GM12878 (cell line): ENCODE results near the gene ADGRD1. TPM values are rescaled to one million over a fixed set of nuclear protein-coding genes. Genes with fewer than 3 reads are reported as not detected.

ENCODE experiments used
- ATAC-seq: fragments of 200-7000 bp; cut with Tn5 transposase; 3 replicates; pipeline ENCODE4 v1.9.1; 2020; ENCODE audit warnings: mild to moderate bottlenecking, moderate library complexity
- BruUV-seq: library from RNA; stranded (reverse); fragments of 400-500 nt; replicated peaks from 2 replicates; lab custom pipeline; 2021; lab: Mats Ljungman, UMichigan
- CTCF ChIA-PET: fragments of 300-600 bp; sonication (Branson Sonifier 250); formaldehyde crosslinking; extraction: SDS; loops from one replicate; lab custom pipeline; 2021; ENCODE audit warnings: inconsistent platforms; lab: Yijun Ruan, JAX
- POLR2A ChIA-PET: fragments of 350-600 bp; formaldehyde crosslinking; extraction: SDS; loops from one replicate; lab custom pipeline; 2021; ENCODE audit warnings: inconsistent platforms; lab: Charles Lee
- RAD21 ChIA-PET: fragments of 300-600 bp; sonication (Branson Sonifier 250); formaldehyde crosslinking; loops from one replicate; lab custom pipeline; 2023; ENCODE audit warnings: antibody characterized with exemption; ENCODE audit not compliant: unreplicated experiment; lab: Charles Lee
- SMC1A ChIA-PET: fragments of 300-600 bp; sonication (Branson Sonifier 250); formaldehyde crosslinking; loops from one replicate; lab custom pipeline; 2023; ENCODE audit not compliant: unreplicated experiment, uncharacterized antibody; lab: Charles Lee
- DNase-seq: peaks from one replicate; pipeline ENCODE4 v3.0.0-alpha.2; 2011; ENCODE audit warnings: low read depth, low spot score
- FAIRE-seq: peaks from 3 replicates; lab custom pipeline; 2011; peaks lifted over from hg19 to GRCh38; lab: Jason Lieb, UNC
- H2AFZ ChIP-seq: 2 replicates; pipeline ENCODE4 v1.6.0; 2011; ENCODE audit warnings: low read depth, low read length, control low read depth; ENCODE audit not compliant: control insufficient read depth
- H3K27ac ChIP-seq: 2 replicates; pipeline ENCODE4 v1.5.1; 2011; ENCODE audit warnings: control low read depth; ENCODE audit not compliant: control insufficient read depth, insufficient read depth
- H3K27me3 ChIP-seq, 2 experiments: replicated peaks in 1 of 2; 2 replicates each; pipeline versions ENCODE4 v1.6.0 to v1.6.1; 2011; ENCODE audit warnings: low read length in 1 of 2; ENCODE audit not compliant: control insufficient read depth in 2 of 2, insufficient read depth in 2 of 2
- H3K36me3 ChIP-seq, 2 experiments: 2 replicates each; pipeline ENCODE4 v1.5.1; 2011; ENCODE audit warnings: low read length in 1 of 2; ENCODE audit not compliant: control insufficient read depth in 2 of 2, insufficient read depth in 2 of 2
- H3K4me1 ChIP-seq: 2 replicates; pipeline ENCODE4 v1.6.1; 2011; ENCODE audit warnings: mild to moderate bottlenecking, low read length, moderate library complexity, mixed read lengths; ENCODE audit not compliant: control insufficient read depth, insufficient read depth
- H3K4me2 ChIP-seq: 2 replicates; pipeline ENCODE4 v1.6.0; 2011; ENCODE audit warnings: control low read depth; ENCODE audit not compliant: control insufficient read depth, insufficient read depth
- H3K4me3 ChIP-seq: fragments of 200-600 bp; sonication (generic); 2 replicates; pipeline ENCODE4 v1.5.1; 2016
- H3K79me2 ChIP-seq: 2 replicates; pipeline ENCODE4 v1.6.0; 2011; ENCODE audit warnings: low read length; ENCODE audit not compliant: control insufficient read depth, insufficient read depth
- H3K9ac ChIP-seq: 2 replicates; pipeline ENCODE4 v1.8.0; 2011; ENCODE audit warnings: low read length, control low read depth, mixed read lengths; ENCODE audit not compliant: control insufficient read depth, insufficient read depth
- H3K9me3 ChIP-seq: replicated peaks from 3 replicates; pipeline ENCODE4 v1.5.1; 2011; ENCODE audit warnings: mild to moderate bottlenecking, low read length; ENCODE audit not compliant: control insufficient read depth, insufficient read depth
- H4K20me1 ChIP-seq: 2 replicates; pipeline ENCODE4 v1.6.0; 2011; ENCODE audit not compliant: control insufficient read depth, insufficient read depth
- ATF7 ChIP-seq: fragments of 450-650 bp; IDR thresholded peaks from 2 replicates; pipeline ENCODE4 v1.6.1; 2016; ENCODE audit warnings: low read depth, mild to moderate bottlenecking
- BMI1 ChIP-seq: fragments of 450-650 bp; IDR thresholded peaks from 2 replicates; pipeline ENCODE4 v1.6.1; 2016; ENCODE audit warnings: mild to moderate bottlenecking, moderate library complexity, borderline replicate concordance
- EED ChIP-seq: sonication (generic); IDR thresholded peaks from 2 replicates; pipeline ENCODE4 v1.6.1; 2016; ENCODE audit warnings: antibody characterized with exemption, low read depth
- JUNB ChIP-seq: IDR thresholded peaks from 2 replicates; pipeline ENCODE4 v1.6.1; 2016; ENCODE audit warnings: antibody characterized with exemption, mild to moderate bottlenecking
- MEF2B ChIP-seq: fragments of 450-650 bp; IDR thresholded peaks from 2 replicates; pipeline ENCODE4 v1.6.1; 2018; ENCODE audit warnings: mild to moderate bottlenecking, moderate library complexity; ENCODE audit not compliant: partially characterized antibody, poor library complexity, severe bottlenecking
- POLR2A ChIP-seq: IDR thresholded peaks from 2 replicates; pipeline ENCODE4 v1.6.1; 2011; ENCODE audit warnings: low read depth, mild to moderate bottlenecking, low read length
- RAD51 ChIP-seq: fragments of 450-650 bp; IDR thresholded peaks from 2 replicates; pipeline ENCODE4 v1.6.1; 2016; ENCODE audit warnings: moderate library complexity, mild to moderate bottlenecking, inconsistent platforms
- RUNX3 ChIP-seq: IDR thresholded peaks from 2 replicates; pipeline ENCODE4 v1.6.1; 2012; ENCODE audit warnings: low read length, inconsistent platforms
- SREBF2 ChIP-seq: IDR thresholded peaks from 2 replicates; pipeline ENCODE4 v1.6.1; 2012; ENCODE audit warnings: mild to moderate bottlenecking, low read length
- TAF1 ChIP-seq: IDR thresholded peaks from 2 replicates; pipeline ENCODE4 v1.6.1; 2011; ENCODE audit warnings: mild to moderate bottlenecking, low read depth, low read length, borderline replicate concordance
- TBL1XR1 ChIP-seq: IDR thresholded peaks from 2 replicates; pipeline ENCODE4 v1.6.1; 2012; ENCODE audit warnings: low read depth, low read length, improper control_type of control experiment
- TCF7 ChIP-seq: IDR thresholded peaks from 2 replicates; pipeline ENCODE4 v1.6.1; 2014; ENCODE audit warnings: antibody characterized with exemption, borderline replicate concordance
- WGBS: methylation state at CpG from one replicate; pipeline ENCODE4 v1.1.6; 2016; ENCODE audit warnings: low lambda C conversion rate; ENCODE audit not compliant: insufficient replicate concordance, insufficient coverage; ENCODE audit errors: missing lambda C conversion rate; 5-methylcytosine and 5-hydroxymethylcytosine counted together
- in situ Hi-C: fragments of 300-500 bp; cut with MboI; formaldehyde crosslinking; loops from 9 replicates; pipeline ENCODE4 v1.14.3; 2018; ENCODE audit warnings: mixed read lengths
- intact Hi-C: fragments of 100-400 bp; cut with micrococcal nuclease; formaldehyde crosslinking; loops from one replicate; pipeline ENCODE4 v1.14.2; 2022; ENCODE audit not compliant: unreplicated experiment
- polyA plus RNA-seq, 11 experiments: library from polyadenylated mRNA; depleted of rRNA in 4 of 11; unstranded in 6 of 11; stranded (reverse) in 5 of 11; fragments of >200 nt; fragmentation: Nextera tagmentation in 4 of 11; fragmentation: Illumina TruSeq in 1 of 11; extraction: Ambion mirVana in 4 of 11; extraction: Trizol in 1 of 11; gene quantifications; 1 replicate in 1 of 11; 2 replicates in 10 of 11; pipeline versions ENCODE4 v1.2.1 to v1.2.3, GENCODE V29; 2011 to 2016; ENCODE audit warnings: inconsistent platforms in 2 of 11, missing spikeins in 2 of 11, low read depth in 1 of 11
- total RNA-seq, 4 experiments: library from RNA; depleted of rRNA in 3 of 4; stranded (reverse); fragments of >200 nt in 3 of 4; fragmentation: Illumina TruSeq in 1 of 4; extraction: Trizol in 1 of 4; gene quantifications; 2 replicates each; pipeline versions ENCODE4 v1.2.1 to v1.2.3, GENCODE V29; 2013 to 2021
- TF ChIP-seq, protein P1 (sequence below), 3 experiments: IDR thresholded peaks in 2 of 3; conservative IDR thresholded peaks in 1 of 3; 2 replicates each; pipeline ENCODE4 v1.5.1; 2011; ENCODE audit warnings: low read depth in 3 of 3, low read length in 3 of 3, mild to moderate bottlenecking in 3 of 3, control low read depth in 2 of 3, moderate library complexity in 2 of 3, inconsistent platforms in 1 of 3, mixed read lengths in 1 of 3; ENCODE audit not compliant: control insufficient read depth in 2 of 3, insufficient read depth in 1 of 3; ENCODE audit errors: extremely low read depth in 1 of 3
- TF ChIP-seq, protein P2 (sequence below): IDR thresholded peaks from 2 replicates; pipeline ENCODE4 v1.6.1; 2012; ENCODE audit warnings: low read depth, low read length, improper control_type of control experiment
- TF ChIP-seq, protein P3 (sequence below): fragments of 450-650 bp; IDR thresholded peaks from 2 replicates; pipeline ENCODE4 v1.6.1; 2017; ENCODE audit warnings: mild to moderate bottlenecking
- TF ChIP-seq, protein P4 (sequence below): fragments of 450-650 bp; formaldehyde crosslinking; IDR thresholded peaks from 2 replicates; pipeline ENCODE4 v1.5.0; 2022; ENCODE audit warnings: mild to moderate bottlenecking, missing genetic modification characterization

The ADGRD1 gene
- total and polyA plus RNA-seq, 10 of the 15 experiments (the other 5 are each of a cell fraction or from before 2014, with no cell fraction given), result 0.15 to 12.7 (median 1.2) TPM

DNA sequence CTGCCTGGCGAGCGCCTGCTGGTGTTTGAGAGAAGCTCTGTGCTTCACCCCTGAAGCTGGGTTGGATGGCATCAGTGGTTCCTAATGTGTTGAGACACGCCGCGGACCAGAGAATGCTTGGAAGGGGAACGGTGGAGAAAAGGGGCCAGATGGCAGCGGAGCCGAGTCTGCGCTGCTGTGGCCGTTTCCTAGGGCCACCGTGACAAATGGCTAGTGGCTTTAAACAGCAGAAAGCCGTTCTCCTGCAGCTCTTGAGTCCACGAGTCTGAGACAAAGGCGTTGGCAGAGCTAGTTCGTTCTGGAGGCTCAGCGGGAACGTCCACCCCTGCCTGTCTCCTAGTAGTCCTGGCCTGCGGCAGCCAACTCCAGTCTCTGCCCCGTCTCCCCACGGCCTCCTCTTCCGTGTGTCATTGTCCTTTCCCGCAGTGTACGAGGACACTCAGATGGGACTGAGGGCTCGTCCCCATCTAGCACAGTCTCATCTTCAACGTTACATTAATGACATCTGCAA is 103.6 kb downstream of the ADGRD1 start:
- no peaks in the 10 kb centered on the region for H4K20me1 ChIP-seq
- ATAC-seq (no peak), DNase-seq (no peak), FAIRE-seq (no peak)
- POLR2A ChIA-PET, result no interaction called here
- no peak overlapping the region for H3K4me3 ChIP-seq
- H3K27me3 ChIP-seq, result no peaks in the 10 kb centered on the region
- H3K27ac ChIP-seq, result no peak overlapping the region
- intact Hi-C loops, result no loop called here
- H3K9ac ChIP-seq, result no peak overlapping the region
- no peaks in the 10 kb centered on the region for H3K36me3 ChIP-seq
- no peaks in the 10 kb centered on the region for H3K9me3 ChIP-seq
- 85% methylated on average over 25 of the region's 25 CpGs for WGBS
- BruUV-seq, result no TSS peak
- H3K79me2 ChIP-seq, result no peaks in the 10 kb centered on the region
- H3K4me2 ChIP-seq, result no peak overlapping the region
- no peaks in the 10 kb centered on the region for H3K4me1 ChIP-seq
- CTCF ChIA-PET, result no interaction called here
- H2AFZ ChIP-seq, result no peak overlapping the region
- in situ Hi-C loops, result no loop called here
- RAD21 ChIA-PET, result no interaction called here
- SMC1A ChIA-PET, result no interaction called here
- TF ChIP-seq TBL1XR1 (no peak), BMI1 (no peak), RUNX3 (no peak), TCF7 (no peak), EED (no peak), POLR2A (no peak), MEF2B (no peak), SREBF2 (no peak), JUNB (no peak), RAD51 (no peak), TAF1 (no peak), ATF7 (no peak)
- TF ChIP-seq, protein P1, sequence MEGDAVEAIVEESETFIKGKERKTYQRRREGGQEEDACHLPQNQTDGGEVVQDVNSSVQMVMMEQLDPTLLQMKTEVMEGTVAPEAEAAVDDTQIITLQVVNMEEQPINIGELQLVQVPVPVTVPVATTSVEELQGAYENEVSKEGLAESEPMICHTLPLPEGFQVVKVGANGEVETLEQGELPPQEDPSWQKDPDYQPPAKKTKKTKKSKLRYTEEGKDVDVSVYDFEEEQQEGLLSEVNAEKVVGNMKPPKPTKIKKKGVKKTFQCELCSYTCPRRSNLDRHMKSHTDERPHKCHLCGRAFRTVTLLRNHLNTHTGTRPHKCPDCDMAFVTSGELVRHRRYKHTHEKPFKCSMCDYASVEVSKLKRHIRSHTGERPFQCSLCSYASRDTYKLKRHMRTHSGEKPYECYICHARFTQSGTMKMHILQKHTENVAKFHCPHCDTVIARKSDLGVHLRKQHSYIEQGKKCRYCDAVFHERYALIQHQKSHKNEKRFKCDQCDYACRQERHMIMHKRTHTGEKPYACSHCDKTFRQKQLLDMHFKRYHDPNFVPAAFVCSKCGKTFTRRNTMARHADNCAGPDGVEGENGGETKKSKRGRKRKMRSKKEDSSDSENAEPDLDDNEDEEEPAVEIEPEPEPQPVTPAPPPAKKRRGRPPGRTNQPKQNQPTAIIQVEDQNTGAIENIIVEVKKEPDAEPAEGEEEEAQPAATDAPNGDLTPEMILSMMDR (IDR thresholded peaks at IDR 0.05 in 2 of 3, conservative IDR thresholded peaks at IDR 0.05 in 1 of 3; ENCODE audit: control insufficient read depth in 2 of 3, extremely low read depth in 1 of 3, insufficient read depth in 1 of 3, low read depth in 3 of 3, low read length in 3 of 3), result no peak
- TF ChIP-seq, protein P2, sequence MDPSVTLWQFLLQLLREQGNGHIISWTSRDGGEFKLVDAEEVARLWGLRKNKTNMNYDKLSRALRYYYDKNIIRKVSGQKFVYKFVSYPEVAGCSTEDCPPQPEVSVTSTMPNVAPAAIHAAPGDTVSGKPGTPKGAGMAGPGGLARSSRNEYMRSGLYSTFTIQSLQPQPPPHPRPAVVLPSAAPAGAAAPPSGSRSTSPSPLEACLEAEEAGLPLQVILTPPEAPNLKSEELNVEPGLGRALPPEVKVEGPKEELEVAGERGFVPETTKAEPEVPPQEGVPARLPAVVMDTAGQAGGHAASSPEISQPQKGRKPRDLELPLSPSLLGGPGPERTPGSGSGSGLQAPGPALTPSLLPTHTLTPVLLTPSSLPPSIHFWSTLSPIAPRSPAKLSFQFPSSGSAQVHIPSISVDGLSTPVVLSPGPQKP, result no peak
- TF ChIP-seq, protein P3, sequence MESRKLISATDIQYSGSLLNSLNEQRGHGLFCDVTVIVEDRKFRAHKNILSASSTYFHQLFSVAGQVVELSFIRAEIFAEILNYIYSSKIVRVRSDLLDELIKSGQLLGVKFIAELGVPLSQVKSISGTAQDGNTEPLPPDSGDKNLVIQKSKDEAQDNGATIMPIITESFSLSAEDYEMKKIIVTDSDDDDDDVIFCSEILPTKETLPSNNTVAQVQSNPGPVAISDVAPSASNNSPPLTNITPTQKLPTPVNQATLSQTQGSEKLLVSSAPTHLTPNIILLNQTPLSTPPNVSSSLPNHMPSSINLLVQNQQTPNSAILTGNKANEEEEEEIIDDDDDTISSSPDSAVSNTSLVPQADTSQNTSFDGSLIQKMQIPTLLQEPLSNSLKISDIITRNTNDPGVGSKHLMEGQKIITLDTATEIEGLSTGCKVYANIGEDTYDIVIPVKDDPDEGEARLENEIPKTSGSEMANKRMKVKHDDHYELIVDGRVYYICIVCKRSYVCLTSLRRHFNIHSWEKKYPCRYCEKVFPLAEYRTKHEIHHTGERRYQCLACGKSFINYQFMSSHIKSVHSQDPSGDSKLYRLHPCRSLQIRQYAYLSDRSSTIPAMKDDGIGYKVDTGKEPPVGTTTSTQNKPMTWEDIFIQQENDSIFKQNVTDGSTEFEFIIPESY, result no peak
- TF ChIP-seq, protein P4, sequence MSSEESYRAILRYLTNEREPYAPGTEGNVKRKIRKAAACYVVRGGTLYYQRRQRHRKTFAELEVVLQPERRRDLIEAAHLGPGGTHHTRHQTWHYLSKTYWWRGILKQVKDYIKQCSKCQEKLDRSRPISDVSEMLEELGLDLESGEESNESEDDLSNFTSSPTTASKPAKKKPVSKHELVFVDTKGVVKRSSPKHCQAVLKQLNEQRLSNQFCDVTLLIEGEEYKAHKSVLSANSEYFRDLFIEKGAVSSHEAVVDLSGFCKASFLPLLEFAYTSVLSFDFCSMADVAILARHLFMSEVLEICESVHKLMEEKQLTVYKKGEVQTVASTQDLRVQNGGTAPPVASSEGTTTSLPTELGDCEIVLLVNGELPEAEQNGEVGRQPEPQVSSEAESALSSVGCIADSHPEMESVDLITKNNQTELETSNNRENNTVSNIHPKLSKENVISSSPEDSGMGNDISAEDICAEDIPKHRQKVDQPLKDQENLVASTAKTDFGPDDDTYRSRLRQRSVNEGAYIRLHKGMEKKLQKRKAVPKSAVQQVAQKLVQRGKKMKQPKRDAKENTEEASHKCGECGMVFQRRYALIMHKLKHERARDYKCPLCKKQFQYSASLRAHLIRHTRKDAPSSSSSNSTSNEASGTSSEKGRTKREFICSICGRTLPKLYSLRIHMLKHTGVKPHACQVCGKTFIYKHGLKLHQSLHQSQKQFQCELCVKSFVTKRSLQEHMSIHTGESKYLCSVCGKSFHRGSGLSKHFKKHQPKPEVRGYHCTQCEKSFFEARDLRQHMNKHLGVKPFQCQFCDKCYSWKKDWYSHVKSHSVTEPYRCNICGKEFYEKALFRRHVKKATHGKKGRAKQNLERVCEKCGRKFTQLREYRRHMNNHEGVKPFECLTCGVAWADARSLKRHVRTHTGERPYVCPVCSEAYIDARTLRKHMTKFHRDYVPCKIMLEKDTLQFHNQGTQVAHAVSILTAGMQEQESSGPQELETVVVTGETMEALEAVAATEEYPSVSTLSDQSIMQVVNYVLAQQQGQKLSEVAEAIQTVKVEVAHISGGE (CRISPR knock-in tag), result no peak
